HG03460 (cell line): ENCODE data around the gene THBS2.

Source experiments
- ATAC-seq: cut with Tn5 transposase; IDR thresholded peaks from one replicate; pipeline ENCODE4 v1.9.1; 2021; ENCODE audit not compliant: unreplicated experiment

Gene THBS2

DNA sequence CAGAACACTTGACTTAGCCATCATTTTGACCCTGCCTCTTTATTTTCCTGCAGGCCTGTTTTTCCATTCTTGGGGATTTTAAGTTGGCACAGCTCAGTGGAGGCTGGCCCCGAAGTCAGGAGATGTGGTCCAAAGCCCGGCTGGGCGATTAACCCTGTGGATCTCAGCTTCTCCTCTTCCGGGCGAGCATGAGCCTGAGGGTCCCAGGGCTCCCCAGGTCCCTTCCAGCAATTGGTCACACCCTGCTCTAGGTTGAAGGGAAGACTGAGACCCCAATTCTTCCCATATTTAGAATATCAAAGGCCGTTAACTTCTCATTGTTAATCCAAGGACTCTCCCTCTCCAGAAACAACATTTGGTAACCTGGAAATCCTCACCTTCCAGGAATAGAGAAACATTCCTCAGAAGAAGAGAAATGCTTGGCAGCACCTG is 2.3 kb downstream of the THBS2 start:
- ATAC-seq = no peak

DNA sequence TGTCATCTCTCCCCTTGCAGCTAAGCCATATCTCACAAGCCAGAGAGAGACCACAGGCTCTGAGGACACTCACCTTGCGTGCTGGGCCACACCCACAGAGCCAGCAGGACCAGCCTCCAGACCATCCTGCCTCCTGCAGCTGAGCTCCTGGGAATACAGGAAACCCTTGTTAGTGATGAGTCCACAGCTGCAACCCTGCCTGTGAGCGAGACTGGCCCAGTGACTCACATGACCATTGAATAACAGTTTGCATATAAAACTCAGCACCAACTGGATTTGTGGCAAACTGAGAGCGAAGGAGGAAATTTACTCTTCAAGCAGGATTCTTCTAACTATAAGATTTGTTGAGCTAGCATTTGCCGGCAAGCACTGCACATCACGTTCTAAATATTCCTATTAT is 3.0 kb downstream of the THBS2 start:
- ATAC-seq = no peak

DNA sequence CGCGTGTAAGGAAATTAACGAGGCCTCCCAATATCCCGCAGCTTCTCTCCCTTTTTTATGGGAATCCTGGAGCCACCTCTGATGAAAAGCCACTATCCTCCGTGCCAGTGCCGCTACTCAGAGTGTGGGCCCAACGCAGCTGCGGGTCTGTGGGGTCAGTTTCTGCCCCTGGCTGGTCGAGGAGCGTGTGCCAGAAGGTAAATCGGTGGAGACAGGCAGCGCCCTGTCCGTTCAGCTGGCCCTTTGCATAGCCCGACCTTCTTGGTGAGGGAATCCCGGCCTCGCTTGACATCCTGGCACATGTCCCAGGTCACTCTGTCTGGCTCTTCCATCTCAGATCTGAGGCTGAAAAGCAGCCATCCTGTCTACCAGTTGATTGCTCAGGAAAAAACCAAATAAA is 4.6 kb downstream of the THBS2 start:
- ATAC-seq = no peak

DNA sequence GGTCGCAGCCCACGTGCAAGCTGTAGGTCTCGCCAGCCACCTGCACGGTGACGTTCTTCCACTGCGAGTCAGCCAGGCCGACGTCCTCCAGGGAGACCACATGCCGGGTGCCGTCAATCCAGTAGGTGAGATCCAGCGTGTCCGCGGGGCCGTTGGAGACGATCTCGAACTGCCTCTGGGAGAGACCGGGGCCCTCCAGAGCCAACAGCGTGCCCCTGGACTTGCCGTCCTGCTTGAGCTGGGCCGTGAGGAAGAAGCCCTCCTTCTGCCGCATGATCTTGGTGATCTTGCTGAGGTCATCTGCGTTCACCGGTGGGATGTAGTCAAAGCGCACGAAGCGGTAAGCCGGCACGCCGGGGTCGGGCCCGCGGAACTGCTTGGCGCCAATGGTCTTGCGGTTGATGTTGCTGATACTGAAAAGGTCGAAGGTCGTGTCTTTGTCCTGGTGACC is 5.1 kb downstream of the THBS2 start:
- no peak for ATAC-seq

DNA sequence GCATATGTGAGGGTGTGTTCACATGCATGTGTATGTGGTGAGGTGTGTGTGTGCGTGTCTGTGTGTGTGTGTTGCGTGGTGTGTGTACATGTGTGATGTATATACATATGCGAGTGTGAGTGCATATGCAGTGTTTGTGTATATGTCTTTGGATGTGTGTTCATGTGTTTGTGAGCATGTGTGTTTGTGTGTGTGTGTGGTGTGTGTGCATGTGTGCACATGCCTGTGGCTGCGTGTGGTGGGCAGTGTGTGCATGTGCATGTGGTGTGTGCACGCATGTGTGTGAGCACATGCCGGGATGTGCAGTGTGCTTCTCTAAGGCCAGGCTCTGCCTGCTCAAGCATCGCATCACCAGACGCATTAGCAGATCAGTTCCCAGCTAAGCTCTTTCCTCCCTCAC is 5.7 kb downstream of the THBS2 start:
- ATAC-seq = no peak

DNA sequence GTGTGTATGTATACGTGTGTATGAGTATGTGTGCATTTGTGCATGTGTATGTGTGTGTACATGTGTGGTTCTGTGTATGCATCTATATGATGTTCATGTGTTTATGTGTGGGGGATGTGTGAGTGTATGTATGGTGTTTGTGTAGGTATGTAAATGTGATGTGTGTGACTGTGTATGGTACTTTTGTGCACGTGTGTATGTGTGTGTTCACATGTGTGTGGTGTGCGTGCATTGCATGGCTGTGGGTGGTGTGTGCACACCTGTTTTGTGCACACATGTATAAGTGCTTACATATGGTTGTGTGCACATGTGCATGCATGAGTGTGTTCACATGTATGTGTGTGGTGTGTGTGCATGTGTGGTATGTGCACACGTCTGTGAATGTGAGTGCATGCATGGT is 6.2 kb downstream of the THBS2 start:
- ATAC-seq = no peak

DNA sequence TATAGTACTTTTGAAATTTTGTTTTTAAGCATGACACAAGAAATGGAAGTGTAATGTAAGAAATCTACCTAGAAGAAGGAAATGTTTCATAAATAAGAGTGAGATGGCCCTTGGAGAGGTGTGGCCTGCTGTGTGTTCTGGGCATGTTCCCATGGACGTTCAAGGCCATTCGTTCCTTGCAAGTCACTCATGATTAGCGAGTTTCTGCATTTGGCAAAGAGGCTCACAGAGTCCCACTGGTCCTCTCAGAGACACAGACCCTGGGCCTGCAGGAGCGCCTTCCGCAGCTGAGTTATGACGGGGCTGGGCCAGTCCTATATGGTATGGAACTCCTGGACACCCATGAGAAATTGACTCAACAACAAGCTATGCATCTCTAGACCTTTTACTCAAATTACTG is 7.2 kb downstream of the THBS2 start:
- ATAC-seq = no peak

DNA sequence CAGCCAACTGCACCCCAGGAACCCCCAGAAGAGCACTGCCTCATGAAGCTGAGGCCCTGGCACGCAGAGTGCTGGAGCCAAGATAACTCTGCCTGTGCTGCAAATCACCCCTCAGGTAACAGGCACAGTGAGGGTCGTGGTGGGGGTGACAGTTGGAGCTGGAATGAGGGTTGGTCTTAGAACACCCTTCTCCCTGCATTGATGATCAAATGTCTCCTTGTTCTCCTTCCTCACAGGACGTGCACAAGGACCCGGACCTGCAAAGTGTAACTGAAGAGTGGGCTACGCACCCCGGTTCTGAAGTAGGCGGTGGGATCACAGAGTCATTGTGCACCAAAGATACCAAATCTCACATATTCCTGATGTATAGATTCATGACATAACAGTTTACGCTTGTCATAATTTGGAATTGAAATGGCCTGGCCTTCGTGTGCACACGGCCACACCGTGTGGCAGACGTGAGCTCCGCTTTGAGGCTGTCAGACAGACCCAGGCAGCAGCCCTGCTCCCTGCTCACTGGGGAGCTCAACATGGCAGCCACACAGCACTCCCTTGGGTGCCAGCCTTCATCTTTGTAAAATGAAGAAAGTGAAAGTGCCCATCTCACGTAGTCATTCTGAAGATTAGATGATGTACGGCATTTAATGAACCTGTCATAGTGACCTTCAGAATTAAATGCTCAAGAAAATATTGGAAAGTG is 8.8 kb downstream of the THBS2 start:
- ATAC-seq = no peak

DNA sequence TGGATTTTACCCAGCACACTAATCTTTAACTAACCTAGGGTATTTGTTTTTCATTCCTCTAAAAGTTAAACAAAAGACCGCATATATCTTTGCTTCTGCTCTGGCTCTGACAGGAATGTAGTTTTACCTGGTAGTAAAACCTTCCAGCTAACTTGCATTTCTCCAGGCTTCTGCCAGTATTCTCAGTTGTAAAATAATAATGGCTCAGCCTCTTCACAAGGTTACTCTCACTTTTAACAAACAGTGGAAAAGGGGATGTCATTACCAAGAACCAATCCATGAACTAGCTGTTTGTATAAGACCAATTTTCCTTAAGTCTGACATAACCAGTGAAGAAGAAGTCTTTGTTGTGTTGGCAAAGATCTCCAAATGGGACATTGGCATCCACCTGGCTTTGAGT is 10.0 kb downstream of the THBS2 start:
- ATAC-seq = no peak

DNA sequence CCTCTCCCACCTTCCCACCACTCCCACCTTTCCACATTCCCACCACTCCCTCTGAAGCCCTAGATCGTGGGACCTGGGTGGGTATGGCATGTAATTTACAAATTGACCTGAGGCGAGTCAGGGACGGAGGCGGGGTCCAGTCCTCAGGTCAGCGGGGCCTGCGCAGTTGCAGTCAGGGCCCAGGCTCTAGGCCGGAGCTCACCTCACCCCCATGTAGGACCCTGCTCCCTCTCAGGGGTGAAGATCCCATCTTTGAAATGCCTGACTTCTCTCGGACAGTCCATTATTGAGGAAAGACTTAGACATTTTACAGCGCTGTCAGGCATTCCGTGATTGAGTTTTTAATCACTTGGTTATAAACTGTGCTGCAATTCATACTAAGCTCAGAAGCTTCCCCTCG is 10.5 kb downstream of the THBS2 start:
- ATAC-seq = no peak

DNA sequence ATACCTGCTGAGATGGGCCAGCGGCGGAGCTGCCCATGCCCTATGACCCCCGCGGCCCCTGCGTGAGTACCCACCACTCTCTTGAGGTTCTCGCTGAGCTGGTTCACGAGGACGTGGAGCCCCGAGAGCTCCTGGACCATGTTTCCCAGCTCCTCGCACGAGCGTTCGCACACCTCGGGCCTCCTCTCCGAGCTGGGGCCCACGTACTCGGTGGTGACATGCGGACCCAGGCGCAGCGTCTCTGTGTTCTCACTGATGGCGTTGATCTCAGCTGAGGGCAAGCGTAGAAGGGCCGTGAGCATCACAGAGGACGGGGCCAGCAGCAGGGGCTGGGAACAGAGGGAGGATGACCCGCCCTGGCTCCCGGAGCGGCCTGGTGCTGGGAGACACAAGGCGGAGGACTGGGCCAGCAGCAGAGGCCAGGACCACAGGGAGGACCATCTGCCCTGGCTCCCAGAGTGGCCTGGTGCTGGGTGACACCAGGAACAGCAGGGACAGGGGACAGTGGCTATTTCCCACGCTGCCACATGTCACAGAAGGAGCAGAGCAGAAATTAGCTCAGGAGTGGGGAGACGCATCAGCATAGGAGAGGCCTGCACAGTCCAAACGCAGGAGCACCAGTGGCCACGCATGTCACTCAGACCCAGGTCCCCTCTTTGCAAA is 11.8 kb downstream of the THBS2 start:
- ATAC-seq = no peak

DNA sequence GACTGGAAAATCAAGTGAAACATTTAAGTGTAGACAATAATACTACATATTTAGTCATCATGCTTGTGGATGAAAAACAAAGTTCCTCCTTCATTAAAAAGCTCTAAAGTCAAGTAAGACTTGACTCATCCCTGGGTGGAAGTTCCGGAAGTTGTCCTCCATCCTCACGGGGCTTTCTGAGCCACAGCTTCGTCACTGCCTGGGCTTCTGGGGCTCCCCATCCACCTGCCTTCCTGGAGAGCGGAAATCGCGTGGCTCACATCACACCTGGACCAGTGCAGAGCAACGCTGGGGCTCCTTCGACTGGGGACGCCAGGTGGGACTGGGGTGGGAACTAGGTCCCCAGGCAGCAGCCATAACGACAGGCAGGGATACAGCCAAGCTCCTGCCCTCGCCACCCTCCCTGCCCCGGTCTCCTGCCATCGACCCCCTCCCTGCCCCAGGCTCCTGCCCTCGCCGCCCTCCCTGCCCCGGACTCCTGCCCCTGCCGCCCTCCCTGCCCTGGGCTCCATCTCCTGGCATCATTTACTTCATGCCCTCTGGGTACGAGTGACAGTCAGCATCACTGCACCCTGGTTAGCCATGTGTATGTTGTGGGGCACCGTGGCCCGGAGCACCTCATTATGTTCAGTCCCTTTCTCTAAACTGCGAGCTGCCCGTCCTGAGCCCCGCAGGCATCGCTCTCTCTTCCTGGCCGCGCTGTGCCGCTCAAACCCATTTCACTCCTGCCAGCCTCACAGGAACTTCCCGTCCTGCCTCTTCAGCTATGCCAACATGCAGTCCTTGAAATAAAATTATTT is 12.9 kb downstream of the THBS2 start:
- ATAC-seq = no peak

DNA sequence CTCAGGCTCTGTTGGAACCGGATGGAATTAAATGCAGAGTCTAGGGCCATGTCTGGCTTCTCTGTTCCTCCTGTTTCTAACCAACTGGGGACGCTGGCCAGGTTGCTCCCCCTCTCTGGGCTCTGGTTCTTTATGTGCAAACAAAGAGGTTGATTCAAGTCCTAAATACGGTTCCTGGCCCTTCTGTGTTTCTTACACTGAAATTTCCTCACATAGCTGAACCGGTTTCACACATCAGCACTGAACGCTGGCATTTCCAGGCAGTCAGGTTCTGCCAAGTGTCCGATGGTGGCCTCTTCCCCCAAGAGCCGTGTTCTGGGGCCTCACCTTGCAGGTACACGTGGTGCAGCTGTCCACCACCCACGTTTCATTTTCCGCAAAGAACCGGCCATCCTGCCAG is 13.5 kb downstream of the THBS2 start:
- ATAC-seq = no peak

DNA sequence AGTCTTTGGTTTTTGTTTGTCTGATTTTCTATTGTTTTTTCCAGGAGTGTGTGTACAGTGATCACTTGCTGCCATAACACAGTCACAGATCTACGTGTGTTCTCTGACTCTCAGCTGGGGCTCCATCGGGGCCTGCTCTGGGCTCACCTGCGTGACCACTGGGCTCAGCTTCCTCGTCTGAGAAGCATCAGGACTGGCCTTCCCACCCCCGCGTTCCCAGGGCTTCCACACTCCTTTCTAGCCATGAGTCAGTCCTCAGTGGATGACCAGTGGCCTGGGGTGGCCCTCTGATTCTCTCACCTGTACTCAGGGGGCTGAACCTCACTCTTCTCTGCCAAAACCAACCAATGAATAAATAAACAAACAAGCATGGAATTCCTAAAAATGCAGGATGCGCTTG is 14.5 kb downstream of the THBS2 start:
- no peak for ATAC-seq

DNA sequence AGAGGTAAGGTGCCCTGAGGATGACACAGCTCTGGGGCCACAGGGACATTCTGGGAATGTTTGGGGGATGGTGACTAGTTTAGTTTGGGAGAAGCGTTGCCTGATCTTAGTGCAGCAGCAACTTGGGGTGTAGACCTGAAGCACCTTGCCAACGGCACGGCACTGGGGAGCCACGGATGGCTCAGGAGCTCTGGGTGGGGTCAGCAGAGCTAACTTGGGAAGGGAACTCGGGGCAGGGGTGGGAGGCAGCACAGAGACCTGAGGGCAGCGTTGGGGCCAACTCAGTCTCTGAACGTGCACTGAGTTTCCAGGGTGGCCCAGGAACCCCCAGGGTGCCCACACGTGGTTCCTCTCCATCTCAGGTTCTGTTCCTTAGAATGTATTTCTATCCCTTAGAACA is 14.9 kb downstream of the THBS2 start:
- no peak for ATAC-seq

DNA sequence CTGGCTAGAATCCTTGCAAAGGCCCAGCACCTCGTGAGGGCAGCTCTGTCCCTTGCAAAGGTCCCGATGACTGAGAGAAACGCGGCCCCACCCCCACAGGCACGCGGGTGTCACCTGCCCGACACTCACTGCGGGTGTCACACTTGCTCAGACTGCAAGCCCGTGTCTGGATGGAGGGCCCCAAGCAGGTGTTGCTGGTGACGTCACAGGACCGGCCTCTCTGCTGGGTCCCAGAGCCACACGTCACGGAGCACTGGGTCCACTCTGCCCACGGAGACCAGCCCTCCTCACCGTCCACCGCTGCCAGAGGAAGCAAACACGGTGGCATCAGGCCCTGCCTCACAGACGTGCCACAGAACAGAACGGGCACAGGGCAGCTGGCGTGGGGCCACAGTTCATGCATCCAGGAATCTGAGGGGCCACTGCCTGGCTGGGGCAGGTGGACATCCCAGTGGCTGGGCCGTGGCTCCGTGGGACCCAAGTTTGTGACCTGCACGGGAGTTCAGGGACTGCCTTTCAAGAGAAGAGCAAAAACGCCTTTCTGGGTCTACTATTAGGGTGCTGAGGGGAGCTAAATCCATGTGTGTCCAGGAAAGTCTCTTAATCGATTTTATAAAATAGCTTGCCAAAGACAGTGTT is 16.0 kb downstream of the THBS2 start:
- no peak for ATAC-seq

DNA sequence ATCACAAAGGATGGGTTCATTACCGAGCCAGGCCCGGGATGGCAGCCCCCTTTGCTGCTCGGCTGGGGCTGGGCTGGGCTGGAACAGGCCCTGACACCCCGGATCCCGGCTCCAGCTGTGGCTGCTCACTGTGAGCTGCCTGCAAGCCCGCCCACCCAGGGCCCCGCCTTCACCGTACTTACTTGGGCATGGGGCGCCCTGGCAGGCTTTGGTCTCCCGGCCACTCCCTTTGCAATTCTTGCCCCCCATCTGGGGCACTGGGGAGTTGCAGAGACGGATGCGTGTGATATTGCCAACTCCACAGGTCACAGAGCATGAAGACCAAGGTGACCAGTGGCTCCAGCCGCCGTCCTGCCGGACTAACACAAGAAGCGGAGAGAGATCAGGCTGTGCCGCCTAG is 16.7 kb downstream of the THBS2 start:
- ATAC-seq = no peak

DNA sequence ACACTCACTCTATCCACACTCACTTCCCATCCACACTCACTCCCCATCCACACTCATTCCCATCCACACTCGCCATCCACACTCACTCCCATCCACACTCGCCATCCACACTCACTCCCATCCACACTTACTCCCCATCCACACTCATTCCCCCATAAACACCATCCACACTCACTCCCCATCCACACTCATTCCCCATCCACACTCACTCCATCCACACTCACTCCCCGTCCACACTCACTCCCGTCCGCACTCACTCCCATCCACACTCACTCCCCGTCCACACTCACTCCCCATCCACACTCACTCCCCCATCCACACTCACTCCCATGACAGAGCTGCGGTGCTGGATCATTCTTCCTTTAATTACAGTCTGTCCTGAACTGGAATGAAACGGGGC is 17.1 kb downstream of the THBS2 start:
- ATAC-seq = no peak

DNA sequence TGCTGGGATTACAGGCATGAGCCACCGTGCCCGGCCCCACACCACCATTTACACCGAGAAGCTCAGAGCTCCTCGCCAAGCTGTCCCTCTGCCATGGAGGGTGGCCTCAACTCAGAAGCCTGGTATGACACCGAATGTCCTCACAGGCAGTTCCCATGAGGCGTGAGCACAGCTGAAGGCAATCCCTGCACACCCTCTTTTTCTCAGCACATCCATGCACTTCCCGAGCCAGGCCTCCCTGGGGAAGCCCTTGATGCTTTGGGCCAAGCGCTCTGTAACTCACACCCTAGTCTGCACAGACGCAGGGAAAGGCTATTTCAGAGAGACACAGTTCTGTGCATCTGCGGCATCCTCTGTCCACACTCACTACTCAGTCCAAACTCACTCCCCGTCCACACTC is 18.4 kb downstream of the THBS2 start:
- ATAC-seq = no peak

DNA sequence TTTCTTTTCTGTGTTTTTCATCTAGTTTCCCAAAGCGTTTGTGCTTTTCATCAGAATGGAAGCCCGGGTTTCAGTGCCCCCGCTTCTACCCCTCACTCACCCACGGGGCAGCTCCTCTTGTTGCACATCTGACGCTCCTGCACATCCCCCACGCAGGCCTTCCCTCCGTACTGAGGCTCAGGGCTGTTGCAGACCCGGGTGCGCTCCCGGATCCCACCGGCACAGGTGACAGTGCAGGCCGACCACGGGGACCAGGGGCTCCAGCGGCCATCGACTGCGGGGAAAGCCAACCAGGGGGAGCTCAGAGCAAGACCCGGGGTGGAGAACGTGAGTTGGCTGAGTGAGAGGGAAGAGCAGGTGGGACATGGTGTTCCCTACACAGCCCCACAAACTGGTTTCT is 19.0 kb downstream of the THBS2 start:
- ATAC-seq = no peak

DNA sequence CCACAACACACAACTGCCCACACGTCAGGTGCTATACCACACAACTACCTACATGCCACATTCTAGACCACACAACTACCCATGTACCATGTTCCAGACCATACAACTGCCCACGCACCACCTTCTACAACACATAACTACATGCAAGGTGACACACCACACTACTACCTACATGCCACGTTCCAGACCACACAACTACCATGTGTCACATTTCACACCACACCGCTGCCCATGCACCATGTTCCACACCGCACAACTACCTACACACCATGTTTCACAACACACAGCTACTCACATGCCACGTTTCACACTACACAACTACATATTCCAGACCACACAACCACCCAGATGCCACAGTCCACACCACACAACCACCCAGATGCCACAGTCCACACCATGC is 19.8 kb downstream of the THBS2 start:
- no peak for ATAC-seq

DNA sequence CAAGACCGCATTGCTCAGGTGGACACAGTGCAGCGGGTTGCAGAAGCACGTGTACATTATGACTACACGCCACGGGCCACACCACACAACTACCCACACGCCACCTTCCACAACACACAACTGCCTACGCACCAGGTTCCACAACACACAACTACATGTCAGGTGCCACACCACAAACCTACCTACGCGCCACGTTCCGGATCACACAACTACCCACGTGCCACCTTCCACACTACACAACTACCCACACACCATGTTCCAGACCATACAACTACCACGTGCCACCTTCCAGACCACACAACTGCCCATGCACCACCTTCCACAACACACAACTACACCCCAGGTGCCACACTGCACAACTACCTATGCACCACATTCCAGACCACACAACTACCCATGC is 20.5 kb downstream of the THBS2 start:
- no peak for ATAC-seq
